ELF-1 (cell line): ENCODE measurements around the gene NR1H4.
"Not testable (repeated sequence)": the region's sequence is repeated elsewhere in the genome, so short reads cannot be mapped to it uniquely, and the experiment has no call there.

Experiments
- DNase-seq: peaks from one replicate; pipeline ENCODE4 v3.0.0-alpha.2; 2016; ENCODE audit warnings: low read depth, low spot score

NR1H4 gene

DNA sequence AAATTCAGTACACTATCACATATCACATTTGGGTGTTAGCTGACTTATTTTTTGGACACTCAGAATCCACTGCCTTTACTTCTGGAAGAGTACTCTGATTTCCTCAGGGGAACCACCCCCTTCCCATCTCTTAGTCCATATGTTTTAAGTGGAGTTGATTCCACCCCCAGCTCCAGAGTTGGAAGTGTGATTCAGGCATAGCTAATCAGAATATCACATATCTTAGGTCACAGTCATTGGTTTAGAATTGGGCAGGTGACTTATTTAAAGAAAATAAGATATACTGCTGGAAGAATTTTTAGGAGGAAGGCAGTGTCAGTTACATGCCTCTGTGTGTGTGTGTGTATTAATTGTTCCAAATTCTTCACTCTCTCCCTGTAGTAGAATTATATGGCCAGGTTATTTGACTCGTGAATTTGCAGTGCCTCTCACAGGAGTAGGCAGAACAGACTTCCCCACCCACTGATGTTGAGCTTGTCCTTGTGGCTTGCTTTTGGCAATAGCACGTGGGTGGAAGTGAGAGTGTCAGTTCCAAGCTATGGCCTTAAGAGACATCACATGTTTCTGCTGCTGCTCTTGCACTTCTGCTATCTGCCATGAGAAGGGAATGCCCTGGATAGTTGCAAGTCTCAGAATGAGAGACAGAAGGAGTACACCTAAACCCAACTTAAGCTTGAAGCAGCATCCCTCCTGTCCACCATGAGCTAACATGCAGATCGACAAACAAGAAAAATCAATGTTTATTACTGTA lies 93.4 kb downstream of the NR1H4 start:
- no peak for DNase-seq

DNA sequence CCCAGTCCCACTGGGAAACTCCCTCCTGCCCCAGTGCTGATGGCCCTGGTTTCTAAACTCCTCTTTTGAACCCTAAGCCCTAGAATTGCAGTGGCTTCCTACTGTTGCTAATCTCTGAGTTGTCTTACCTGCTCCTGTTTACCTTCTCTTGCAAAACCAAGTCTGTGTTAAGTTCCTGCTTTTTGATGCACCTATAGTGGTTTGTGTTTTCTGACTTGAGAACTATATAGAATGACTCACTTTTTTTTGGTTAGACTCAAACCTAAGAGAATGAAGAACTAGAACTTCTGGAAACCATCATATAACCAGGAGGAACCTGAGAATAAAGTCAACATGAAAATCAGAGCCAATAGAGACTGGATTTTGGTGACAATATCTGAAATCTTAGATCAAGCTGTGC lies 94.3 kb downstream of the NR1H4 start:
- no peak for DNase-seq

DNA sequence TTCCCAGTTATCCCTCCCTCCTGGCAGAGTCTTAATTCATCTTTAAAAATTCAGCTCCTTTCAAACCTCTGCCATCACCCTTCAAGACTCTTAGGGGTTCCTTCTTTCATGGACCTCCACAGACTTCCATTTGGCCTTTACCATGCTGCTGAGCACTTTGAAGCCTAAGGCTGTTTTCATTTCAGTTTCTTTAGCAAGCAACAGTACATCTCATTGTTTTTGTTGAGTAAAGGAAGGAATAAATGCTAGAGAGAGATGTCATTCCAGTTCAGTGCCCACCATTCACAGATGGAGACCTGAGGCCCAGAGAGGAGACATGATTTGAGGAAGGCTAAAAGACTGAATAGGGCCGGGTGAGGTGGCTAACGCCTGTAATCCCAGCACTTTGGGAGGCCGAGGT lies 98.5 kb downstream of the NR1H4 start:
- DNase-seq = no peak

DNA sequence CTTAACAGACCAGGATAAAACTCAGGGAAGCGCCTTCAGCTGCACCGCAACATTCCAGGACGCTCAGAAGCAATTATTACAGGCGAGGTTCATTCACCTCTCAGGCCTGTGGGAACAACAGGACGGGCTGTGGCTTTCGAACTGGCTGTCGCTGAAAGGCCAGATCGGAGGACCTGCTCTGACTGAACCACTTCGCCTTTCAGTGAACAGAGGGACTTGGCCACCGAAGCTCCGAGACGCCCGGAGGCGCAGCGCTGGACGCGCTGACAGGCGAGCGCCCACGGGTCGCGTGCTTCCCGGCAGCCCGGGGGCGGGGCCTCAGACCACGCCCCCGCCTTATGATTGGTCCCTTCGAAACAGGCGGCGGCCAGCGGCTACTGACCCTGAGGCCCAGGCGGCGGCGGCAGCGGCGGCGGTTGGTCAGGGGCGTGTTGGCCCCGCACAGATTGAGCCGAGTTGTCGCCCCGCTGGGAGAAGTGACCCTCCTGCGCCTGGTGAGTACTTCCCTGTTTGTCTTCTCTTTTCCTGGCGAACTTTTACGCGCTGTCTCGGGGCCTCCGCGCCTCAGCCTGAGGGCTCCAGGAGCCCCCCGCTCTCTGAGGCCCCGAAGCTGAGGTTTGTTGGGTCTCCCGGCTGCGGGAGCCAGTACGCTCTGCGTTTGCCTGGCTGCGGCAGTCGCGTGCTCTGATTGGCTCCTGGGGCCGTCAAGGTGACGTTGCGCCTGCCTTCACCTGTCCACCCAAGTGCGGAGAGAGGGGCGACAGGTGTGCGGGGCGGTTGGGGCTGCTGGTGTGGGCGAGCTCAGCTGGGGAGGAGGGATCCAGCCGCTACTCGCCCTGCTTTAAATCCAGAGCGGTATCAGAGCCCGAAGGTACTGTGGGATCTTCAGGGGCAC lies 99.9 kb downstream of the NR1H4 start, which contains the start of gene GAS2L3:
Gene GAS2L3 (plus strand): TSS at position 393 of the 895 bp plus-strand sequence. CDS start 21,221 bp downstream, outside the sequence.
- peak; percentile 97 for DNase-seq

DNA sequence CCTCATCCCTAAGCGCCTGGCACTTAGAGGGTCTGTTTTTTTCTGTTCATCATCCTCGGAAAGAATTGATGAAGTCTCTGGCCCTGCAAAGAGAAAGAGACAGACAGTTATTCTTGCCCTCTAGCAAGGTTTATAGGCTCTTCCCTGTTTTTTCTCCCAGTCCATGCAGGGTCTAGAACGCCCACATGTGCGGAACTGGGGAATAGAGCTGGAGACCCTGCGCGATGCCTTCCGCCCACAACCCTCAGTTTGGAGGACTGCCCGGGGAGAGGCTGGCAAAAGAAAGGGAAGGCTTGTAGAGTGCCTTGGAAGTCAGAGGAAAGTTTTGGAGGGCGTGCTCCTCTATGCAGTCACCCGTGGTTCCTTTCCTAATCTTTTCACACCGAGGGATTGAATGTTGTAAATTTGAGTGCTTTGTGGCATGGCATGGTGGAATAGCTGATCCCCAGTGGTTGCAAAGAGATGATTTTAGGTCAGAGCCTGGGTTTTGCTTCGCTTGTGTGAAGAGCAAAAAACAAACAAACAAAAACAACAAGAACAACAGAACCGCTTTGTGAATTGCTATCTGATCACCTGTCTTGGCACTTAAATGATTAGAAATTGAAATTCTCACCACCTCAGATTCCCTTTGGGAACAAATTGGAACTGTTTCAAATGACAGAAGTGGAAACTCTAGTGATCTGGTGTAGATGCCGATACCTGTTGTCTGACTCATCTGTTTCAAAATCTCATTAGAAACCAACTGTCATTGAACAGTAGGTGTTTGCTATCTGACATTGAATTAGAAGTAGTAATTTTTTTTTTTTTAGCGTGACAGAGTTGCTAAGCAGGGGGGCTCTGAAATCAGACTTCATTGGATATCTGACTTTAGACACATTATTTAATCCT lies 100.8 kb downstream of the NR1H4 start:
- DNase-seq = no peak

DNA sequence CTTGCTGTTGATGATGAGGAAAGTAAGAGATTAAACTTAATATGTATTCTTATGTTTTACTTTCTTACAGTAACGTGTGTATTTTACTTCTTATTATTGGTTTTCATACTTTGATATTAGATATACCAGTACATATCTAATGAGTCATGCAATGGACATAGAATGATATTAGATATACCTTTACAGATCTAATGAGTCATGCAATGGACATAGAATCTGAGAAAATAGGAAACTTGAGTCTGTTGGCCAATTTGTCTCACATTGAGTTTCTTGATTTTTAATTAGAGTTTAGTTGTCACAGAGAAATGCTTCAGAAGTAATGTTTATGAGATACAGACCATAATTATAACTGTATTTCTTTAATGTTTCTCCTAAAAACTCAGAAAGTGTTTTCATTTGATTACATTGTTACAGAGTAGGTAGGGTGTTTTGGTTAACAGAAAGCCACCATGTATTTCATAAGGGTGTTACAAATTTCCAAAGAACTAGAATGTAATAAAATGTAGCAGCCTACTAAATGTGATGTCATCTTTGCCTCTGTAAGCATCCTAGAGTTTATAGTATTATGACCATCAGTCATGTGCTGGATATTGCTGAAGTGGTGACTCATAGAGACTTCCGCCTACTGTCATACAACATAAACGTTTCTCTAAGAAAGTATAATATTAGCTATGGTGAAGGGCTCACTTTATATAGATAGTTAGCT lies 102.8 kb downstream of the NR1H4 start:
- DNase-seq = no peak

DNA sequence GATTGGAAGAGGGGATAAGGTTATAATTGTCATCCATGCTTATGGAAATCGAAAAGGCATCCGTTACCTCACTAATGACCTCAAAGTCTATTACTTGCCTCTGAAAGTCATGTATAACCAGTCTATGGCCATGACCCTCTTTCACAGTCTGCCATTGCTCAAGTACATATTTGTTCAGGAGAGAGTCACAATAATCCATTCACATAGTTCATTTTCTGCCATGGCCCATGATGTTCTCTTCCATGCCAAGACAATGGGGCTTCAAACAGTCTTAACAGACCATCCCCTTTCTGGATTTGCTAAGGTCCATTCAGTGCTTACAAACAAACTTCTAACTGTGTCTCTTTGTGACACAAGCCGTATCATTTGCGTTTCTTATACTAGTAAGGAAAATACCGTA lies 105.3 kb downstream of the NR1H4 start:
- no peak for DNase-seq

DNA sequence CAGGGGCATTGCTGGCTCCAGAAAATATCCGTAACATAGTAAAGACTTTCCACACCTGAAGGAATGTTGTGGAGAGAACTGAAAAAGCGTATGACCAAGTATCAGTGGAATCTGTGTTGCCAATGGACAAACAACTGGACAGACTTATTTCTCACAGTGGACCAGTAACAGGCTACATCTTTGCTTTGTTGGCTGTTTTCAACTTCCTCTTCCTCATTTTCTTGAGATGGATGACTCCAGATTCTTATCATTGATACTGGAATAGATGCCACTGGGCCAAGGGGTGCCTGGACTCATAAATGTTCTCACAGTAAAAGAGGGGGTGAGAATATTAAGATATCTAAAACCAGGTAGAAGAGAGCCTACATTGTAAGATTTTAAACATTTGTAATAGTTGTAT lies 106.2 kb downstream of the NR1H4 start:
- DNase-seq = no peak

DNA sequence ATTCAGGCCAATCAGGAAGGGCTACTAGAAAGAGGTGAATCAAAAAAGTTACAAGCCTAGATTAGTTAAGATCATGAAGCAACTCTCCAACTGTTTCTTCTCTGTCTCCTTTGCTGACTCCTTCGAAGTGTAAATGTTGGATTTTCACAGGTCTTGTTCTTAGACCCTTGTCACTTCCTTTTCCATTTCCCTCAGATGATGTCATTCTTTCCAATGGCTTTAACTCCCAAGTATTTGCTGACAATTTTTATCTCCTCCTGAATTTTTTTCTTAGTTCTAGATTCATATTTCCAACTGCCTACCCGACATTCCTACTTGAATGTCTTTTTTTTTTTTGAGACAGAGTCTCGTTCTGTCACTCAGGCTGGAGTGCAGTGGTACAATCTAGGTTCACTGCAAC lies 110.6 kb downstream of the NR1H4 start:
- DNase-seq = no peak

DNA sequence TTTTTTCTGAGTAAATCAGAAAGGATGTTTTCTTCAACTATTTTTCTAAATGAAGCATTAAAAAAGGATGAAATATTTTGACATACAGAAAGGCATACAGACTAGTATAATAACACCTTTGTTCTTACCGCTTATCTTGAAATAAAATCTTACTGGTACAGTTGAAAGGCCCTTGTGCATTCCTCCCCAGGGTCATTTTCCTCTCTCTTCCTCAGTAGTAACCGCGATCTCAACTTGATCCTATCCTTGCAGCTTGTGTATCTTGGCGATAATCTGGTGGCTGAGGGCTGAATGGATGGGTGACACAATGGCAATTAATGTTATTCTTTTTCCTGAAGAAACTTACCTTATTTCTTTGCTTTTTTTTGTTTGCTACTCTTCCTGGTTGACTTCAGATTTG lies 118.3 kb downstream of the NR1H4 start:
- no peak for DNase-seq

DNA sequence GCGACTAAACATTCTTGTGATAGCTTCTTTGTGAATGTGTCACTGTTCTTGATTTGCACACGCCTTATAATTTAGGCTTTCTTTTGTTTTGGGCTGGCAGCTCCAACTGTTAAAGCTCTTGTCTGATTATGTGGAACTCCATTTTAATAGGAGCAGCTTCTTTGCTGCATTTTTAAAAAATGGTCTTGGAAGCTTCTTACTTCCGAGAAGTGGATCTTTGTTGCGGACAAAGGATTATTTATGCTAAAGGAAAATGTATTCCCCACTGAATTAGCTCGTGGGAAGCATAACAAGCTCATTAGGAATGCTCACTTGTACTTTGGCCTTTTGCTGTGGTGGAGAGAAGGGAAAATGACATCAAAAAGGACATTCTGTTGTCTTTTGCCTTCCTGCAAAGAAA lies 119.8 kb downstream of the NR1H4 start:
- DNase-seq = no peak

DNA sequence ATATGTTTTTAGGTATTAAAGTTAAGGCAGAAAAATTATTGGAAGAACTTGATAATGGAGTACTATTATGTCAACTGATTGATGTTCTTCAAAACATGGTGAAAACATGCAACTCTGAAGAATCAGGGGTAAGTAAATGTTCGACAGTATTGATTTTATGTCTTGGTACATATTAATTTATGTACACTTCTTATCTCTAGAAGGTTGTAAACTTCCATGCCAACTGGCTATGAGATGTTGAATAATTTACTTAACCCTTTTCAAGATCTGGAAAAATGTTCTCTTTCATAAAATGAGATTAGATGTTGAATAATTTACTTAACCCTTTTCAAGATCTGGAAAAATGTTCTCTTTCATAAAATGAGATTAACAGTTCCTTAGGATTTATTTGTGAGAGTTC lies 128.0 kb downstream of the NR1H4 start:
- no peak for DNase-seq

DNA sequence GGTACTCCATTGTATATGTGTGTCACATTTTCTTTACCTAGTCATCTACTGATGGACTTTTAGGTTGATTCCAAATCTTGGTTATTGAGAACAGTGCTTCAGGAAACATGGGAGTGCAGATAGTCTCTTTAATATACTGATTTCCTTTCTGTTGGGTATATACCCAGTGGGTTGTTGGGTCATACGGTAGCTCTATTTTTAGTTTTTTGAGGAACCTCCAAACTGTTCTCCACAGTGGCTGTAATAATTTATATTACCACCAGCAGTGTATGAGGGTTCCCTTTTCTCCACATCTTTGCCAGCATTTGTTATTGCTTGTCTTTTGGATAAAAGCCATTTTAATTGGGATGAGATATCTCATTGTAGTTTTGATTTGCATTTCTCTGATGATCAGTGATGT lies 129.3 kb downstream of the NR1H4 start:
- not testable (repeated sequence) for DNase-seq

DNA sequence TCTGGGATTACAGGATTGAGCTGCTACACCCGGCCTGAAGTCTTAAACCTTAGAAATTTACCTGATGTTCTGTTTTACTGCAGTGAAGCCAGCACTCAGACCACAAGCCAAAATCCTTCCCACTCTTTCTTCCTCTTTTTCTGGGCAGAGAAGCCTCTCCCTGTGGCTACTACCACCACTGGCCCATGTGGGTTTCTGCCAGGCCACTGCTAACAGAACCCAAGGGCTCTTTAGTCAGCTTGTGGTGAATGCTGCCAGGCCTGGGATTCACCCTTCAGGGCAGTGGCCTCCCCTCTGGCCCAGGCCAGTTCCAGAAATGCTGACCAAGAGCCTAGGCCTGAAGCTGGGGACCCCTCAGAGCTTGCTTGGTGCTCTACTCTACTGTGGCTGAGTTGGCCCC lies 135.1 kb downstream of the NR1H4 start:
- no peak for DNase-seq

DNA sequence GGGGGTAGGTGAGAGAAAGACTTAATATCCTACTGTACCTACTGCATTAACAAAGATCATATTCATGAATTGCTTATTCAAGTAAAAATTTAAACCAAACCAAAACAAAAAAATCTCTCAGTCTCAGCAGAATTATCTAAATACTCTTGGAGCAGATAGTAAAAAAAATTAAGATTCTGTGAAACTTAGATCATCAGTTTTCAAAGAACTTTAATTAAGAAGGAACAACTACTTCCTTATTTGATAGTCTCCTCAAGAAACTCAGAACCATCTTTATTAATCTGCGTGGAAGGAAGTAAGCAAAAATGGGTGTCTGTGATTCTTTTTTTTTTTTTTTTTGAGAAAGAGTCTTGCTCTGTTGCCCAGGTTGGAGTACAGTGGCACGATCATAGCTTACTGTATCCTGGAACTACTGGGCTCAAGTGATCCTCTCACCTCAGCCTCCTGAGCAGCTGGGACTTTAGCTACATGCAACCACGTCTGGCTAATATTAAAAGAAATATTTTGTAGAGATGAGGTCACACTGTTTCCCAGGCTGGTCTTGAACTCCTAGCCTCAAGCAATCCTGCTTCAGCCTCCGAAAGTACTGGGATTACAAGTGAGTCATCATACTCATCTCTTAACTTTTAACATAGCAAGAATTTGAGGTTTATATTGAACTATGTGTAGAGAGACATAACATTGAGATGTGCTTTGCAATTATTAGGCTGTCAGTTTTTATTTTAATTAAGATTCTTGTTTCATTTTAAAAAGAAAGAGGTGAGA lies 137.2 kb downstream of the NR1H4 start:
- no peak for DNase-seq

DNA sequence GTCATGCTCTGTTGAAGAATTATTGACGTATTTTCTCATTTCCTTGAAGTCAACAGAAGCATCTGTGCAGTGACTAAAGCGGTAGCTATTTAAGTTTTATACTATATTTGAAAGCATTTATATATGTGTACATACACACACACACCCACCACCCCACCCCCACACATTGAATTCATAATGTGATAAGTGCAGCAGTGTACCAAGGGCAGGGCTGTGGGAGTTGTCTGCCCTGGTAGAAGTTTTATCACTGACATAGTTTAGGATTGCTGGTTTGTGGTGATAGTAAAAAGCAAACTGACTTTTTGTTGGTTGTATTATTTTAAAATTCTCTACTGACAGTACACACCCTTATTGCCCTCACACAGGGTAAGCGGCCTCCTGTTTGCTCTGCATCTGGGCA lies 138.9 kb downstream of the NR1H4 start:
- DNase-seq = no peak
